Neutrophil (primary cell): ENCODE measurements around the gene MAPK1IP1L.

Experiments used
- H3K27ac ChIP-seq: fragments of 200-600 bp; sonication (generic); 2 replicates; pipeline ENCODE4 v1.5.1; 2016; ENCODE audit warnings: mild to moderate bottlenecking, moderate library complexity
- H3K27me3 ChIP-seq: fragments of 200-600 bp; sonication (generic); 2 replicates; pipeline ENCODE4 v1.6.0; 2016; ENCODE audit warnings: mild to moderate bottlenecking
- H3K36me3 ChIP-seq: fragments of 200-600 bp; sonication (generic); 2 replicates; pipeline ENCODE4 v1.5.1; 2017
- H3K4me1 ChIP-seq, 2 experiments: fragments of 200-600 bp in 1 of 2; sonication (generic) in 1 of 2; 1 replicate in 1 of 2; 2 replicates in 1 of 2; pipeline versions ENCODE4 v1.5.1 to v1.6.1; 2013 to 2016; ENCODE audit warnings: low read depth in 1 of 2, low read length in 1 of 2, mild to moderate bottlenecking in 1 of 2, moderate library complexity in 1 of 2; ENCODE audit not compliant: control insufficient read depth in 1 of 2, insufficient read depth in 1 of 2
- H3K4me3 ChIP-seq, 2 experiments: fragments of 200-600 bp in 1 of 2; sonication (generic) in 1 of 2; 1 replicate in 1 of 2; 2 replicates in 1 of 2; pipeline ENCODE4 v1.5.1; 2013 to 2016; ENCODE audit warnings: low read depth in 1 of 2, low read length in 1 of 2, mild to moderate bottlenecking in 1 of 2, moderate library complexity in 1 of 2
- H3K9me3 ChIP-seq: fragments of 200-600 bp; sonication (generic); 2 replicates; pipeline ENCODE4 v1.5.1; 2016
- CTCF ChIP-seq: fragments of 200-600 bp; sonication (generic); IDR thresholded peaks from 2 replicates; pipeline ENCODE4 v1.5.1; 2016; ENCODE audit warnings: antibody characterized with exemption

The MAPK1IP1L gene

DNA sequence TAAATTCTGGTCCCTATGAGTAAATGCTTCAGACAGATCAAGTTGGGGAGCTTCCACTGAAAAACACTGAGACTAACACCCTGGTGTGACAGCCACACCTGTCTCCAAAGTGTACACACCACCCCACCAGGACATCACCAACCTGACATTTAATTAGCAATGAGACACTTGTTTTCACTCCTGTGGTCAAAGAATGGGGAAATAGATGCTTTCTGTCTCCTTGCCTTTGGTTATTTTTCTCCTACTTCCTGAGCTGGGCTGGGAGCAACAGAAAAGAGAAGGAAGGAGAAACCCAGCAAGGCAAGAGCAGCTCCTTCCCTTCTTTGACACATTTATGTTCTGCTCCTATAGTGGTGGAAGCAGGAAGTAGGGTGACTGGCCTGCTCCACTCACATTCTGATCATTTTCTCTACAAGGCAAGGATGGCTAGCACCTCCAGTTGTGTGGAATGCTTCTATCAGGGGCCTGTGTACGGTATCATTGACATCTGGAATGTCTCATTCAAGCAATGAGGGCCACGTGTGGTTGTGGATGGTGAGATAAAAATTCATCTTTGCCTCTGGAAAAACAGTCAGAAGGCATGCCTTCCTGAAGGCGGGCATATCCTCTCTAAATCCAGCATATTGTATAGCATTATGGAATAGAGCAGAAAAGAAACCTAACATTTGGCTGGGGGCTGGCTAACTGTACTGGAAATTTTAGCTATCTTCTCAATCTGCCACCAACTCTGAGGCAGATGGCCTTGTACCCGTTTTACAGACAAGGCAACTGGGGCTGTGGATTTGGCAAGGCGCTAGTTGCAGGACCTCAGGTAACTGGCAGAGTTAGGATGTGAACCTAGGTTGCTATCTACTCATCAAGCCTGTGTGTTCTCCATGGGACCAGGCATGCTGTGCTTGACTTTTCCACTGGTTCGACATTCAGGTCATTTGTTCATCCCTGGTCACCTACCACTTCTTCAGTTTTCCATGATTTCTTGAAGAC lies 52.8 kb downstream of the MAPK1IP1L start:
- peaks cover 50 to 51% of the 10 kb centered on the region in 2 experiments for H3K4me1 ChIP-seq
- no peak overlapping the region for H3K4me3 ChIP-seq
- no peak for TF ChIP-seq CTCF
- peak overlapping the region; percentile 82 for H3K27ac ChIP-seq
- no peaks in the 10 kb centered on the region for H3K27me3 ChIP-seq
- H3K36me3 ChIP-seq: no peaks in the 10 kb centered on the region
- H3K9me3 ChIP-seq: no peaks in the 10 kb centered on the region

DNA sequence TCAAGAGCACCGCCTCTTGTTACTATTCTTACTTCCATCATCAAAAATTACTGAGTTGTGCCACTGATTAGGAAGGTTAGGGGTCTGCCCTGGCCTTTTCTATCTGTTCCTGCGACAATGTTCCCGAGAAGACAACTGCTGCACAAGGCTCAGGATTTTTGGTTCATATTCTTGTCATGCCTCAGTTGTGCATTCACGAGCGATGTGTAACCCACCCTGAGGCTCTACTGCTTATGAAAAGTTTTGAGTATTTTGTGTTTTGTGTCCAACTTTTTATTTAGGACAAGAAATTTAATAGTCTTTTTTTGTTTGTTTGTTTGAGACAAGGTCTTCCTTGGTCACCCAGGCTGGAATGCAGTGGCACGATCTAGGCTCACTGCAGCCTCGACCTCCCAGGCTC lies 54.5 kb downstream of the MAPK1IP1L start:
- no peak overlapping the region for H3K27ac ChIP-seq
- no peak for TF ChIP-seq CTCF
- H3K4me1 ChIP-seq: peaks cover 43 to 47% of the 10 kb centered on the region in 2 experiments
- H3K36me3 ChIP-seq: no peaks in the 10 kb centered on the region
- no peaks in the 10 kb centered on the region for H3K9me3 ChIP-seq
- H3K4me3 ChIP-seq: no peak overlapping the region
- no peaks in the 10 kb centered on the region for H3K27me3 ChIP-seq

- H3K36me3 ChIP-seq: no peaks in the 10 kb centered on the region
- H3K9me3 ChIP-seq: no peaks in the 10 kb centered on the region
- H3K4me3 ChIP-seq: no peak overlapping the region
- TF ChIP-seq CTCF: no peak
- peaks cover 29% of the 10 kb centered on the region in 2 experiments for H3K4me1 ChIP-seq
- H3K27ac ChIP-seq: peak overlapping the region; percentile 36
- H3K27me3 ChIP-seq: no peaks in the 10 kb centered on the region
These were observed 56.5 kb downstream of the MAPK1IP1L start for GRCh38 chr14:55107766-55108554.

GRCh38 chr14:55109836-55110235 lies 58.4 kb downstream of the MAPK1IP1L start:
- H3K36me3 ChIP-seq: no peaks in the 10 kb centered on the region
- H3K4me1 ChIP-seq: peaks cover 10 to 13% of the 10 kb centered on the region in 2 experiments
- H3K9me3 ChIP-seq: no peaks in the 10 kb centered on the region
- TF ChIP-seq CTCF: no peak
- H3K4me3 ChIP-seq: no peak overlapping the region
- H3K27ac ChIP-seq: no peak overlapping the region
- no peaks in the 10 kb centered on the region for H3K27me3 ChIP-seq

DNA sequence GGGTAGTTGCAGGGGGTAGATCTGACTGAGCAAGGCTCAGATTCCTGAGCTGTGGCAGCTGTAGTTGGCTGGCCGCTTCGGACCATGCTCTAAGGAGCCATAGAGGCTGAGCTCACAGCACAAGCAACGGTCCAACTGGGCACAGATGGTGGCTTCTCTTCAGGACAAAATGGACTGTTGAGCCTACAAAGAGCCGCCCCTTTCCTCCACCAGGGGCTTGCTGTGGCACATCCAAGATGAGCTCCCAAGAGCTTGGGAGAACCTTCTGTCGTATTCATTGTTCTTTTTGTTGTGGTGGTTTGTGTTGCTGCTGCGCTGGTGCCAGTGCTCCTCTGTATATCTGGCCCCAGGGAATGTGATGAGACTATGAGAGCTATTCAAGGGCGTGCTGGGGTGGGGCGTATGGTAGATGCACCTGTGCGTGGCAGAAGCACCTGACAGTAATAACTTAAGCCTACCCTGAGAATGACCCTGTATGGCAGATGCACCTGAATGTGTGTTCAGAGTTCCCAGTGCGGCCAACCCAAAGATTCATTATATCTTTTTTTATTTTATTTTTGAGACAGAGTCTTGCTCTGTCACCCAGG lies 59.8 kb downstream of the MAPK1IP1L start:
- H3K36me3 ChIP-seq: no peaks in the 10 kb centered on the region
- H3K9me3 ChIP-seq: no peaks in the 10 kb centered on the region
- TF ChIP-seq CTCF: no peak

More for the DNA sequence above, 59.8 kb downstream of the MAPK1IP1L start:
- Histone ChIP-seq H3K4me1 (peaks cover 14 to 17% of the 10 kb centered on the region in 2 experiments), H3K27me3 (no peaks in the 10 kb centered on the region), H3K4me3 (no peak overlapping the region), H3K27ac (no peak overlapping the region)
